HuH-7.5 (cell line): ENCODE data around the gene AXIN1.
"Not testable (repeated sequence)": the region's sequence is repeated elsewhere in the genome, so short reads cannot be mapped to it uniquely, and the experiment has no call there.

ENCODE experiments used
- DNase-seq: peaks from one replicate; pipeline ENCODE4 v3.0.0; 2011; ENCODE audit warnings: low spot score

Gene AXIN1

DNA sequence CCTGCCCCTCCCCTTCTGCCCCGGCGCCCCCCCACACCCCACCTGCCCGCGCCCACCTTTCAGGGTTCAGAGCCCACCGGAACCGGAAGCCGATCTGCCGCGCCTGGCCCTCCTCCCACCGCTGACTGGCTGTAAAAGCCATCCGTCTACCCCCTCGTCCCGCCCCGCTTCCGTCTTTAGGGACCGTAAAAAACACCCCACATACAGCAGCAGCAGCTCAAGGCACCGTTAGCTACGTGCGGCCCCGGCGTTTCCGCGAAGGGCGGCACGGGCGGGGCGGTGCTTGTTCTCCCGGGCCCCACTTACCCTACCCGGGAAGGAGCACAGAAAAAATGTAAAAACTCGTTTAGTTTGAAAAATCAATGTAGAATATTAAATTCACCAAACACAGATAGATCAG lies 17.9 kb upstream of the AXIN1 start, which contains the start of gene MRPL28:
Gene MRPL28 (minus strand): TSS at position 96 of the 400 bp plus-strand sequence. CDS start 320 bp downstream, outside the sequence.
- DNase-seq = peak; percentile 98

GRCh38 chr16:369866-370436 lies 17.4 kb upstream of the AXIN1 start:
- no peak for DNase-seq

- no peak for DNase-seq
Observed at GRCh38 chr16:369275-369865, 16.8 kb upstream of the AXIN1 start.

DNA sequence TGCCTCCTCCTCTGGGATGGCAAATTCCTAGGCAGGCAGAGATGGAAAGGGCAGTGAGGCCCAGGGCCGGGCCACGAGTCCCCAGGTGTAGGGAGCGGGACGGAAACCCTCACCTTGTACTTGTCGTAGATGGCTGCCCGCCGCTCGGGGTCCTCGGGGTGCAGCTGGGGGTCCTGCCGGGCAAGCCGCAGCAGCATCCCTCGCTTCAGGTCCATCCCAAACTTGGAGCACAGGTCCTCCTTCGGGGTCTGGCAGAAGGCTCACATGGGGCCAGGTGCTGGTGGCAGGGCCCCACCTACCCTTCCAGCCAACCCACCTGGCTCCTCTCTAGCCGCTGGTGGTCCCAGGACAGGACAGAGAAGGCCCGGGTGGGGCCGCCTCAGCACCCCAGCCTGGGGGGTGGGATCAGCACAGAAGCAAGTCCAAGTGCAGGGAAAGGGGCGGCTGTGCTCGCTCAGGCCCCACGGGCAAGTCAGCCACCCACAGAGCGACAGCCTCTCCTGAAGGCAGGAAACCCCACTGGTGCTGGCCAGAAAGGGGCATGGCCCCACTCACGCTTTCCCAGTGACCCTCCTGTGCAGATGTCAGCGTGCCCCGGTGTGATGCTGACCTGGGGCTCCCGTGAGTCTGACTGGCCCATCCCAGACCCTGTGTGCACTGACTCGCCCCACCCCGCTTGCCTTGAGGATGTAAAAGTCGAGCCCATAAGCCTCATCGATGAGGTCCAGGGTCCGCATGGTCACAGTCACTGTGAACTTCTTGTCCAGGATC lies 16.1 kb upstream of the AXIN1 start:
- DNase-seq = no peak

DNA sequence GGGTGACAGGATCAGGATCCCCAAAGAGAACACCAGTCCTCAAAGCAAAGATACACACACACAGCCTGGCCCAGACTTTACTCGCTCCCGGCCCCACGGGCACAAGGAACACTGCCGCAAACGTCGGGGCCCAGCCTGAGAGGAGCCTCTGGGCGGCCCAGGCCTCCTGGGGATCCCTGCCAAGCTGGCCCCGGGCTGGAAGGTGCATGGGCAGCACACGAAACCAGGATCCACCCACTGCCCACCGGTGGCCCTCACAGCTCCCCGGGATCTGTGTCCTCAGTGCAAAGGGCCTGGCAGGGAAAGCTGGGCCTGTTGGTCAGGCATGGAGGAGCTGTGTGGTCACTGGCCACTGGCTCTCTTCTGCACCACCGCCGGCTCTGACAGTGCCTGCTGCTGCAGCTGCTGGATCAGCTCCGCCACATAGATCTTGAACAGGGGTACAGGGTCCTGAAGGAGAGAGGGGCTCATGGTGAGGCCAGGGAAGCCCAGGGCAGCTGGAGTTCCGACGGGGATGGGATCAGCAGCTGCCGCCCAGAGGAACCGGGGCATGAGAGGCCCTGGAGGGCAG lies 14.9 kb upstream of the AXIN1 start:
- DNase-seq = no peak

- DNase-seq = no peak
Observed at GRCh38 chr16:366476-366875, 14.0 kb upstream of the AXIN1 start.

DNA sequence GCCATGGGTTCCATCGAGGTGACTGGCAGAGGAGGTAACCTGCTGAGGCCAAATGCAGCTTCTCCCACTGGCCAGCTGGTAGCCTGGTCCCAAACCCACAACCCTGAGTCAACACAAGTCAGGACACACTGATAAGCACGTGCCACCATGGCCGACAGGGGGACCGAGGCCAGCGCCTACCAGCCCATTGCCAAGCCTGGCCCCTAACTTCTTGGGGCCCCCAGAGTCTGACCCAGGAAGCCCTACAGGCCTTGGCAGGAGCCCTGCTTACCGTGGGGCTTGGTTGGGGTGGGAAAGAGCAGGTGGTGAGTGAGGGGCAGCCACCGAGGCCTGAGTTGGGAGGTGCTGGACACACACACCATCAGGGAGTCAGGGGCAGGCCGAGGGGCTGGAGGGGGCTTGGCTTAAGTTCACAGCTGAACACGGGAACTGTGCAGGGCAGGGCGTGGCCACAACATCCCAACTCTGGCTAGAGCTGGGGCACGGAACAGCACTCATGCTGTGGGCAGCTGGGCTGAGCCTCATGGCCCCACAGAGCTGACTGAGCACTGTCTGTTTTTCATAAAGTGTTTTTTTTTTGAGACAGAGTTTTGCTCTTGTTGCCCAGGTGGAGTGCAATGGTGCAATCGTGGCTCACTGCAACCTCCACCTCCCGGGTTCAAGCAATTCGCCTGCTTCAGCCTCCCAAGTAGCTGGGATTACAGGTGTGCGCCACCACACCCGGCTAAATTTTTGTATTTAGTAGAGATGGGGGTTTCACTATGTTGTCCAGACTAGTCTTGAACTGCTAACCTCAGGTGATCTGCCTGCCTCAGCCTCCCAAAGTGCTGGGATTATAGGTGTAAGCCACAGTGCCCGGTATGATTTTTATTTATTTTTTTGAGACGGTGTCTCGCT lies 12.3 kb upstream of the AXIN1 start:
- DNase-seq = no peak

GRCh38 chr16:363766-364490 lies 11.4 kb upstream of the AXIN1 start:
- no peak for DNase-seq

- no peak for DNase-seq
Observed at GRCh38 chr16:363110-363765, 10.7 kb upstream of the AXIN1 start.

DNA sequence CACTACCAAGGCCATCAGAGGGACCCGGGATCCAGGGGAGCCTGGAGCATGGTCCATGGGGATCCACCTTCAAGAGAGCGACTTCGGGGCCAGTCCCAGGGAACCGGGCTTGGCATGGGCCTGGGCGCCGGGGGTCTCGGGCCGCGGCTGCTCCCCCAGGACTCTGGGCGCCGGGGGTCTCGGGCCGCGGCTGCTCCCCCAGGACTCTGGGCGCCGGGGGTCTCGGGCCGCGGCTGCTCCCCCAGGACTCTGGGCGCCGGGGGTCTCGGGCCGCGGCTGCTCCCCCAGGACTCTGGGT lies 10.1 kb upstream of the AXIN1 start:
- not testable (repeated sequence) for DNase-seq

DNA sequence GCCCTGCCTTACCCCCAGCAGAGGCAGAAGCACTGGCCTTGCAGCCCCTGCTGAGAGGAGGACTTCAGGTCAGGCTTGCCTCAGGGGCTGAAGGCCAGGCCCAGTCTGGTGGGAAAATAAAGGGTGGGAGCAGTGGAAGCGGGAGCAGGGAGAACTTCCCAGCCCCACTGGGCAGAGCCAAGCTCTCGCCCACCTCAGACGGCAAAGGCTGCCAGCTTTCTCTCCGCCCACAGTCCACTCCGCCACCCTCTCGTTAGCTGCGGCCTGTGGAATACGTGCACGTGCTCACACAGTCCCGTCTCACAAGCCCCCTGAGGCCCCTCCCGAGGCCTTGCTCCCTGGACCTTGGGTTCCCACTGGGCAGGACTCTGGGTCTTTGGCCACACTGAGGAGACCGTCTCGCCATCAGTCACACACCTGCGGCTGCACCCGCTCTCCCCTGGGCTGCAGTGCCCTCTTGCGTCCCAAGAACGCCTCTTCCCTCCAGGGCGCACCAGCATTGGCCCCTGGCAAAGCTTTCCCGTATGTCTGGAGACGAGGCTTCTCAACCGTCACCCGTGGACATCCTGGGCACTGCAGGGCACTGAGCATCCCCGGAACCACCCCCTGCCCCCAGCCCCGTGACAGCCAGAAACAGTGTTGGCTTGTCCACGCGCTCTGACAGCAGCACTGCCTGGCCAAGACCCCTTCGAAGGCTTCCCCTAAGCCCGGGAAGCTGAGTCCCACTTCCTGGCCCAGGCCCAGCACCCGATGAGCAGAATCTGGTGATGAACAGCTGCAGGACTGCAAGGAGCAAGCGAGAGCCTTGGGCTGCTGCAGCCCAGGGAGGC lies 9.6 kb upstream of the AXIN1 start:
- DNase-seq = peak; percentile 97

- DNase-seq = no peak
Observed at GRCh38 chr16:361341-361871, 8.9 kb upstream of the AXIN1 start.

- DNase-seq = no peak
Observed at GRCh38 chr16:360698-361336, 8.3 kb upstream of the AXIN1 start.

DNA sequence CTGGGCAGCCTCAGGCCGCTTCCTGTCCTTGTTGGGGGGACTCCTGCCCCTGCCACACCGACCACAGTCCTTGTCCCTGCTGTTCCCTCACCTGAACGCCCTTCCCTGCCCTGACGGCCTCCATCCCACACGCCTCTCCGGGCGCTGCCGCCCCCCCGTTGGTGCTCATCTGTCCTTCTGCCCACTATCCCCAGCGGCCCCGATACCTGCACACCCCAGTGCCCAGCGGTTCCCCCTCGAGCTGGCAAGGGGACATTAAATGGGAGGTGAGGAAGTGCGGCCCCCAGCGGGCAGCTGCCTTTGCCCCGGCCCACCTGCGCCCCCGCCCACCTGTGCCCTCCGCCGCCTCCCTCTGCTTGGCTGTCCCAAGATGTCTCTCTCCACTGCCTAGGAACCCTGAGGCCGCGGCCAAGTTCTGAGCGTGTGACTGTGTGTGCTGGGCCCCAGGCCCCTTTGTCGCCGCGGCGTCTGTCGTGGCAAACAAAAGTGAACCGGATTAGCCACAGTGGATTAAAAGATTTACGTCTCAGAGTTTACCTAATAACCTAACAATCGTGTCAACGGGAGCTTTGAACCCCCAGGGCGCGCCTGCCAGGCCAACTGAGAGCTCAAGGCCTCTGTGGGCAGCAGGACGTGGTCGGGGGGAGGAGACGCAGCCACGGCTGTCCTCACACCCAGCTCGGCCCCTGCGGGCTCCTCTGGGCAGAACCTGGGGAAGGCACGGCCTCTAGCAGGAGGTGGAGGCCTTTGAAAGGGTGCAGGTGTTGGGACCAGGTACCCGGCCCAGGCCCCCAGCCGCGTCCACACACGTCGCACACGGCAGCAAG lies 7.6 kb upstream of the AXIN1 start:
- no peak for DNase-seq

GRCh38 chr16:359067-359763 lies 6.7 kb upstream of the AXIN1 start:
- no peak for DNase-seq

GRCh38 chr16:356741-357140 lies 4.2 kb upstream of the AXIN1 start:
- no peak for DNase-seq

GRCh38 chr16:354971-355461 lies 2.5 kb upstream of the AXIN1 start:
- DNase-seq = no peak
